GM18499 (cell line): ENCODE measurements around the gene ALX4.

Source experiments
- ATAC-seq: cut with Tn5 transposase; IDR thresholded peaks from one replicate; pipeline ENCODE4 v1.9.1; 2021; ENCODE audit warnings: moderate number of reproducible peaks; ENCODE audit not compliant: insufficient read depth, unreplicated experiment

The ALX4 gene

GRCh38 chr11:44309478-44310205 is at the start of gene ALX4:
ALX4 (minus strand) TSS chr11:44310139; CDS start chr11:44310062, 77 bp downstream.
- no peak for ATAC-seq

DNA sequence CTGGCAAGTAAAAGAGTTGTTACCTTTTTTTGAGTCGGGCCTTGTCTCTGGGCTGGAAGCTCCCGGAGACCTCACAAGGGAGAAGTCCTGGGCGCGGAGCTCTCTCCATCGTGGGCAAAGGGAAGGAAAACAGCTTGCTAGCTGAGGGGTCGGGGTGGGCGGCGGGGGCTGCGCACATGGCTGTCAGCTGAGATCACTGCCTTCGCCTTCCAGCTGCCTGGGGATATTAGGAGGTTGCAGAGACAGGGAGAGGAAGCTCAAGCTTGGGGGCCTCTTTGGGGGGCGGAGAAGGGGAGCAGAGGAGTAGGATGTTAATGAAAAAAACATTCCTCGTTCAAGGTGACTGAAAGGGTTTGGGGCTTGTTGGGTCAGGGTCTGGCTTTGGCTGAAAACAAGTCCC is 49.2 kb upstream of the ALX4 start:
- no peak for ATAC-seq

DNA sequence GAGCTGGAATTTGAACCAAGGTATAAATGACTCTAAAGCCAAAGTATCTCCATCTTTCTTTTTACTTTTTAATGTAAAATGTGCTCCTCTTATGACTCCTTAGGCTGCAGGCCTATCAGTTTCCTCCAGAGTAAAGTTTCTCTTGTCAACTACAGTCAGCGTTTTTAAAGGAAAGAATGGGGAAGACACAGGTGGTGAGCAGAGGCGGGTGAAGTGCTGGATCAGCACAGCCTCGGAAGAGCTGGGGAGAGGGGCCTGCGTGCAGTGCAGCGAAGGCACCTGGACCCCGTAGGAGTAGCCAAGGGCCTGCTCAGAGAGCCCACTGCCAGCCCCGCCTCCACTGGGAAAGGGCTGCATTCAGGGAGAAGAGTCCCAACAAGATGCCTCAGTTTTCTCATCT is 48.8 kb upstream of the ALX4 start:
- ATAC-seq: no peak

DNA sequence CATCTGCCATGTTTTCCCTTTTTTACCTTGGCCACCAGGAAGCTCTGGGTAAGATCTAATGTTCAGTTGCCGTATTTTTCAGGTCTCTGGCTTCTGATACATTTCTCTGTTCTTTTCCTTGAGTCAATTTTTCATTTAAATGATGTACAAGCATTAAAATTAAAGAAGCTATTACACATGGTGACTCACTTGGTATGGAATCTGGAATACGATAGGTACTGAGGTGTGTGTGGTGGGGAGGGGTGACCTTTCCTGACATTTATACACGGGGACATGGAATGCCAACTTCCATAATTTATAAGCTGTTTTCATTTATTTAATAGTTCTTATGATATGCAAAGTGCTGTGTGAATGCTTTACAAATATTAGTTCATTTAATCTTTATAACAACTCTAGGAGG is 47.8 kb upstream of the ALX4 start:
- no peak for ATAC-seq

DNA sequence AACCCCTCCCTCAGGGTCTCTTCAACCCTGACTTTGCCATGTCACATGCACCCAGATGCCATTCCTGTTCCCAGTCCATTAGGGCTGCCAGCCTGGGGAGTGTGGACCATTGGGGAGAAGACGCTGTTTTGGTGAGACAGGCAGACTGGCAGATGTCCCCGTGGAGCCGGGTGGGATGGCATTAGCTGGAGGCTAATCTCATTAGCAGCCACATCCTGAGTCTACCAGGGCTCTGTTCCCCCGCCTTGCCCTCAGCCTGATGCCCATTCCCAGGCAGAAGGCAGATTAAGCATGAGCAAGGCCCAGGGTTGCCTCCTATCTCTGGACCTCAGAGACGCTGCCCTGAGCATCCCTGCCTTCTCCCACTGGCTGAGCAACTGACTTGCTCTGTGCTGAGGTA is 46.4 kb upstream of the ALX4 start:
- ATAC-seq: no peak

GRCh38 chr11:44351898-44352498 is 42.1 kb upstream of the ALX4 start:
- no peak for ATAC-seq

- peak; percentile 86 for ATAC-seq
Measured at GRCh38 chr11:44351006-44351660, 41.2 kb upstream of the ALX4 start.

- no peak for ATAC-seq
Measured at GRCh38 chr11:44349328-44349727, 39.4 kb upstream of the ALX4 start.

DNA sequence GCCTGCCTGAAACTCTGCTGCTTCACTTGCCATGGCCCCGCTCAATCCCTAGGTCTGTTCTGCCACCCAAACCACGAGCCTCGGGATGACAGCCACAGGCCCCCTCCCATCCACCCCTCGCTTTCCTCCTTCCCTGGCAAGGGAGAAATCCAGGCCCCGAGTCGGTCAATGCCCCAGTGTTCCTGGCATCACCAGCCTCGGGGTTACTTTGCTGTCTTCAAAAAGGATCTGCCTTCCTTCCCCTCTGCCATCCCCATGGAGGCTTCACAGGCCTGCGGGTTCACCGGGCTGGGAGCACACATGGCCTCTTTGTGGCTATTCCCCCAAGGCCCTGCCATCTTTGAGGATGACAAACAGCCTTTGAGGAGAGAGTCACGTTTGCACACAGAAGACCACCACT is 38.8 kb upstream of the ALX4 start:
- no peak for ATAC-seq

DNA sequence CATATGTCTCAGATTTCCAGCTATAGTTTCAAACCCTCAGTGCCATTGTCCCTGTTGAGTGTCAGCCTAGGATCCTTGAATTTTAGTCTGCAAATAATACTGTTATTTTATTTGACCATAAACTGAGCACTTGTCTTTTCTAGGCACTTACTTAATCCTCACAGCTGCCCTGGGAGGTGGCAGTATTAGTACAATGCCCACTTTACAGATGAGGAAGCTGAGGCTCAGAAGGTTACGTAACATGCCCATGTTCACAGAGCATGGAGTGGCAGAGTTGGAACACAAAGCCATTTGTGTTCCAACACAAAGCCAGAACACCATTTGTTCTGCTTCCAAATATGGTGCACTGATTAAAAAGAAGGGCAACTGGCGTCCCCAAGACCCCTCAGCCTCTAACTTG is 38.2 kb upstream of the ALX4 start:
- ATAC-seq: no peak

- ATAC-seq: no peak
Measured at GRCh38 chr11:44347538-44347937, 37.6 kb upstream of the ALX4 start.

DNA sequence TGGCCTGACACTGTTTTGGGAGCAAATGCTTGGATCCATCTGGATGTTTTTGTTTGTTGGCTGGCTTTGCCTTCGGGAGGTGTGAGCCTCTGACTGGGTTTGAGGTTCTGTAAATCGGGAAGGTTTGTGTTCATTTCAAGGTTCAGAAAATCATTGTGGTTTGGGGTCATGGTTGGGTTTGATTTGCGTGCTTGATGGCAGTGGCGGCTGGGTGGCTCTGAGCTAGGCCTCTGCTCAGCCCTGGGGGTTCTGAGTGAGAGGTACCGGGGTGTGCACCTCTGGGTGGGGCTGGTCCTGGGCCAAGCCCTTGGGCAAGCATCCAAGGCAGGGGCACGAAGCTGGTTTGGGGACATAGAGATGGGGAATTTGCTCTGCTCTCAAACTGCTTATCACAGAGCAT is 37.0 kb upstream of the ALX4 start:
- no peak for ATAC-seq

DNA sequence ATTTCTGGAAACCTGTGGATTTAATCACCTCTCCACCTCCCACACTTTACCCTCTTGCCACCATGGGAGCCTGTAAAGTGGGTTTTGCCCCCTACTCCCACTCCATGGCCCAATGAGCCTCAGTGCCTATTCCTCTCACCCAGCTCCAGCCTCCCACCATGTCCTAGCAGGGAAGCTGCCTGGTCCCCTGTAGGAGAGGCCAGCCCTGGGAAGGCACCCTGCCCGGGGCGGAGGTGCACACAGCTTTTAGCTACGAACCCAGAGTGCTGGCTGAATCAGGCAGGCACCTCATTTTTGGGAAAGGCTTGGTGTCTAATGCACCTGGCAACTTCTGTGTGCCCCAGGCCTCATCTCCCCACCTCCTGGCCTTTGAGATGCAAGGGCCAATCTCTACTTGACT is 35.8 kb upstream of the ALX4 start:
- ATAC-seq: no peak

- ATAC-seq: no peak
Measured at GRCh38 chr11:44344921-44345320, 35.0 kb upstream of the ALX4 start.

DNA sequence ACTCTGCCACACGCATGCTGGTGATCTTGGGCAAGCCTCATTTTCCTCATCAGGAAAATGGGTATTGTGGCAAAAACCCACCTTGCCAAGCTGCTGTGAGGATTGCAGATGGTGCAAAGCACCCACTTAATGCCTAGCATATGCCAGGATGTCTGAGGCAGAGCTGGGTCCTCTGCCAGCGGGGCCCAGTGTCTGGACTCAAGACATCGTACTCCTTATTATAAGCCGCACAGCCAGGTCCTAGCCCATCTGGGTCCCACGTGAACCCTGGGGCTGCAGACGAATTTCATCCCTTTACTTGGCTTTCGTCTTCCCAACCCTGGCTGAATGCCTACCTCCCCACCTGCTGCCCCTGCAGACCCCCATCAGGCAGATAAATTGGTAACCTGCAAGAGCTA is 34.5 kb upstream of the ALX4 start:
- ATAC-seq: no peak

GRCh38 chr11:44343778-44344422 is 34.0 kb upstream of the ALX4 start:
- no peak for ATAC-seq

DNA sequence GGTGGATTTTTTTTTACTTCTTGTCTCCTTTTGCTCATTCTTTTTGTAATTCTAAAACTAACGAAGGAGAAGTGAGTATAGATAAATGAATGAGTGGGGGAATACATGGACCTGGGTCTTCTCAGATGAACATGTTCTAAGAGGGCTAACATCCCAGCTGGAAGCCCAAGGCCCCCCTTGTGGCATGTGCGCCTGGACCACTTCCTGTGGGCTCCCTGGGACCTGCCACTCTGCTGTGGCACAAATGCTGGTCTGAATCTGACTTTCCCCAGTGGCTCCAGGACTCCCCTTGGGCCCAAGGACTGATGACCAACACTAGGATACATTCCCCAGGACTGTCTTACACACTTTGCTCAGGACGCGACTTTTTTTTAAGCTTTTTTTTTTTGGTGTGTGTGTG is 32.7 kb upstream of the ALX4 start:
- no peak for ATAC-seq

- ATAC-seq: no peak
Measured at GRCh38 chr11:44340656-44341055, 30.7 kb upstream of the ALX4 start.

DNA sequence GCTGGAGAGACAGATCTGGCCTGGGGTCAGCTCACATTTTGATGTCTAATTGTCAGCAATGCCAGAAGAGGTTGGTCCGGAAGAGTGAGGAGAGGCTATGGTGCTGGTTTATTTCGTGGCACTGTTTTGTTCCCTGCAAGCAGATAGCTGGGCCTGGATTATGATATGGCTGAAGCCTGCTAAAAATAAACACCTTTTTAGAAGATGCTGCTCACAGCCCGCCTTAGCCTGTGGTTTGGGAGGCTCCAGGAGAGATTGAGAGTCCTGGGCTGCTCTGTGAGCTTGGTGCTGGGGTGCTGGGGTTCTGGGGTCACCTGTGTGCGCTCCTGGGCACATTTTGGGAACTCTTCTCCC is 29.6 kb upstream of the ALX4 start:
- no peak for ATAC-seq

- ATAC-seq: no peak
Measured at GRCh38 chr11:44338698-44339529, 29.0 kb upstream of the ALX4 start.

DNA sequence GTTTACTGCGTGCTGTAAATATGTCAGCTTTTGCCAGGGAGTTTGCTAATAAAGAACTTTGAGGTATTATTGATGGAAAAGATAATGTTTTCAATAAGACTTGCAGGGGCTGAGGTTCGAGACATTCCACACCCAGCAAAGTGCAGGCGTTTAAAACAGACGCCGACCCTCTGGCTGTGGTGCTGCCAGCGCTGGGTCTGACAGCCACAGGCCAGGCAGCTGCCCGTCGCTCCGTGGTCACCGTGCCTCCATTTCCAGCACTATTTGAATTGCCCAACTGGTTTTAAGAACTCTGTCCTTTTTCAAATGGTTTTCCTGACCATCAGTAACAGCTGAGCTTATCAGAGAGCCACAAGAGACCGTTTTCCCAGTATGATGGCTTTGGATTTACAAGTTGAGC is 28.1 kb upstream of the ALX4 start:
- no peak for ATAC-seq
